Measurements from ENCODE around the gene TPCN1.
"Not testable (repeated sequence)": the region's sequence is repeated elsewhere in the genome, so short reads cannot be mapped to it uniquely, and the experiment has no call there.

TPCN1 gene

DNA sequence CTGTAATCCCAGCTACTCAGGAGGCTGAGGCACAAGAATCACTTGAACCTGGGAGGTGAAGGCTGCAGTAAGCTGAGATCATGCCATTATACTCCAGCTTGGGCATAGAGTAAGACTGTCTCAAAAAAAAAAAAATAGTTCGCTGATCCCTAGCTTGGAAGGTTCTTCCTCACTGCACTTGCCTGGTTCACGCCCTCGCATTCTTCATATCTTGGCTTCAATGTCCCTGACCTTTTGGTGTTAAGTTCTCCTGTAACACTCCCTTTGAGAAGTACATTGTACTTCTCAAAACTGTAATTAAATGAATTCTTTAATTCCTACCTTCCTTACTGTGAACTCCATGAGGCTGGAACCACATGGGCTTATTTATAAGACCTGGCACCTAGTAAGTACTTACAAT, 16.5 kb upstream of the TPCN1 start:
- Histone ChIP-seq H3K4me3 (ENCODE audit: low read depth, low read length) (no peak overlapping the region), H3K27me3 (ENCODE audit: insufficient read depth, low read depth, severe bottlenecking) (no peaks in the 10 kb centered on the region), H3K36me3 (no peaks in the 10 kb centered on the region), H3K27ac (no peak overlapping the region), H3K9me3 (ENCODE audit: severe bottlenecking) (no peaks in the 10 kb centered on the region)
- DNase-seq, result no peak
- TF ChIP-seq, protein P1, sequence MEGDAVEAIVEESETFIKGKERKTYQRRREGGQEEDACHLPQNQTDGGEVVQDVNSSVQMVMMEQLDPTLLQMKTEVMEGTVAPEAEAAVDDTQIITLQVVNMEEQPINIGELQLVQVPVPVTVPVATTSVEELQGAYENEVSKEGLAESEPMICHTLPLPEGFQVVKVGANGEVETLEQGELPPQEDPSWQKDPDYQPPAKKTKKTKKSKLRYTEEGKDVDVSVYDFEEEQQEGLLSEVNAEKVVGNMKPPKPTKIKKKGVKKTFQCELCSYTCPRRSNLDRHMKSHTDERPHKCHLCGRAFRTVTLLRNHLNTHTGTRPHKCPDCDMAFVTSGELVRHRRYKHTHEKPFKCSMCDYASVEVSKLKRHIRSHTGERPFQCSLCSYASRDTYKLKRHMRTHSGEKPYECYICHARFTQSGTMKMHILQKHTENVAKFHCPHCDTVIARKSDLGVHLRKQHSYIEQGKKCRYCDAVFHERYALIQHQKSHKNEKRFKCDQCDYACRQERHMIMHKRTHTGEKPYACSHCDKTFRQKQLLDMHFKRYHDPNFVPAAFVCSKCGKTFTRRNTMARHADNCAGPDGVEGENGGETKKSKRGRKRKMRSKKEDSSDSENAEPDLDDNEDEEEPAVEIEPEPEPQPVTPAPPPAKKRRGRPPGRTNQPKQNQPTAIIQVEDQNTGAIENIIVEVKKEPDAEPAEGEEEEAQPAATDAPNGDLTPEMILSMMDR (IDR thresholded peaks at IDR 0.05; ENCODE audit: low read depth, low read length), result no peak

DNA sequence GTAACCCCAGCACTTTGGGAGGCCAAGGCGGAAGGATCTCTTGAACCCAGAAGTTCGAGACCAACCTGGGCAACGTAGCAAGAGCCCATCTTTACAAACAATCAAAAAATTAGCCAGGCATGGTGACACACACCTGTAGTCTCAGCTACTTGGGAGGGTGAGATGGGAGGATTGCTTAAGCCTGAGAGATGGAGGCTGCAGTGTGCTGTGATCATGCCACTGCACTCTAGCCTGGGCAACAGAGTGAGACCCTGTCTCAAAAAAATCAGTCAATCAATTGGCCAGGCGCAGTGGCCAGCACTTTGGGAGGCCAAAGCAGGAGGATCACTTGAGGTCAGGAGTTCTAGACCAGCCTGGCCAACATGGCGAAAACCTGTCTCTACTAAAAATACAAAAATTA, 14.5 kb upstream of the TPCN1 start:
- not testable (repeated sequence) for H3K27ac ChIP-seq; H3K27me3 ChIP-seq (ENCODE audit: insufficient read depth, low read depth, severe bottlenecking); DNase-seq; H3K9me3 ChIP-seq (ENCODE audit: severe bottlenecking); H3K4me3 ChIP-seq (ENCODE audit: low read depth, low read length); H3K36me3 ChIP-seq

DNA sequence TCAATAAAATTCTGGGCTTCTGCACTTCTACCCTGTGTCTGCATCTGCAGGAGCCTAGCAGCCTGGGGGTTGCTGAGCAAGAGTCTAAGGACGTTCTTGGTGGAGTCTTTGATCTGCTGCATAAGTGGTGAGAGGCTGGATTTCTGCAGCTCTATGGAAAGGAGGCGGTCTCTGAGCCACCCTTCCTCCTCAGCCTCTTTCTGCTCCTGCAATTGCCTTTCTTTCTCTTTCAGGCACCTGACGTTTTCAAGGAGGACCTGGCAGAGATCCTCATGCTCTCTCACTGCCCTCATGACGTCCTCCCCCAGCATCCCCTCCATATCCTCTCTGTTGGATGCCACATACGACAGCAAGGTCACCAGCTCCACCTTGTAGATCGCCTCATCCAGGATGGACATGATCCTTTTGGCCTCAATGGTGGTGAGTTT, 13.6 kb upstream of the TPCN1 start:
- Histone ChIP-seq H3K9me3 (ENCODE audit: severe bottlenecking) (no peaks in the 10 kb centered on the region), H3K27me3 (ENCODE audit: insufficient read depth, low read depth, severe bottlenecking) (no peaks in the 10 kb centered on the region), H3K36me3 (no peaks in the 10 kb centered on the region), H3K4me3 (ENCODE audit: low read depth, low read length) (no peak overlapping the region), H3K27ac (no peak overlapping the region)
- DNase-seq, result no peak
- TF ChIP-seq, protein P1 (IDR thresholded peaks at IDR 0.05; ENCODE audit: low read depth, low read length), result no peak

DNA sequence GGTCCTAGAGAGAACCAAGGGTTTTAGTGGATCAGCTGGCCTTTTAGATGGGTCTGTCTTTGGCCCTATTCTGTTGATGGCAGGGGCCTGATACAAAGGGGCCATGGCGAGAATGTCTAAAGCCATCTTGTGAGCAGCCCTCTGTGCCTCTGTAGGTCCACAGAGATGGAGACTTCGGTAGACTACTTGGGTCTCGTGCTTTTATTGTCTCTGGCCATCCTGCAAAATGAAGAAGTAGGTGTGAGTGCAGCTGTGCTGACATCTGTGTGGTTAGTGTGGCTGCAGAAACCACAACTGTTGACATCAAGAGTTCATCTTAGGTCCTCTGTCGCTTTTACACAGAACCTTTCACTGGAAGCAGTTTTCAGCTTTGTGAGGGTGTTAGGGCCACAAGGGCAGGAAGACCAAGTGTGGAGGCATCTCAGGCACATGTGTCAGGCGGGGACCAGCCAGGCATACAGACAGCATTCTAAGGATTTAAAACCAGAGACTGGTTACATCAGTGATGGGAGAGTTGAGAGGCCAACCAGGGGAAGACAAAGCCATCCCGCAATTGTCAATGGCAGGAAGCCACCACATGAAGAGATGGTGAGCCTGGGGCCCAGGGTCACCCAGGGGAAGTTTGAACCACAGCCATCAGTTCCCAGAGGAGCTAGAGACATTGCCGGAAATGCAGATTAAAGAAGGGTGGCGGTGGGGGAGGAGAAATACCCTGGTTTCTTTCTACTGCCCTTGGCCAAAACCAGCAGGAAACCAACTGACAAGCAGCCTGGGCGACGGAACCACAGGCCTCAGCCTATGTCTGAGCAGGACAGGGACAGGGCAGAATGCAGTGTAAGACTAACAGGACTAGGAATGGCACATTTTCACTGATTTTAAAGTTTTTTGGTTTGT, 13.0 kb upstream of the TPCN1 start:
- Histone ChIP-seq H3K27me3 (ENCODE audit: insufficient read depth, low read depth, severe bottlenecking) (no peaks in the 10 kb centered on the region), H3K4me3 (ENCODE audit: low read depth, low read length) (no peak overlapping the region), H3K36me3 (no peaks in the 10 kb centered on the region), H3K9me3 (ENCODE audit: severe bottlenecking) (no peaks in the 10 kb centered on the region), H3K27ac (no peak overlapping the region)
- TF ChIP-seq, protein P1 (IDR thresholded peaks at IDR 0.05; ENCODE audit: low read depth, low read length), result no peak
- no peak for DNase-seq

DNA sequence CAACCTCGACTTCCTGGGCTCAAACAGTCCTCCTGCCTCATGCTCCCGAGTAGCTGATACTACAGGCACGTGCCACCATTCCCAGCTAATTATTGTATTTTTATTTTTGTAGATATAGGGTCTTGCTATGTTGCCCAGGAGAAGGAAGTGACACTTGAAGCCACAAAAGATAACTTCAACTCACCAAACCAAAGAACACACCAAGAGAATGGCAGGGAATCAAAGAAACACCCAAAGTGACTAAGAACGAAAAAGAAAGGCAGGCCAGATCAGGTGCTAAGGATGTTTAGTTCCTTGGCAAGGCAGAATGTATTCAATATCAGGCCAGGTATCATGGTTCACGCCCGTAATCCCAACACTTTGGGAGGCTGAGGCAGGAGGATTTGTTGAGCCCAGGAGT, 10.1 kb upstream of the TPCN1 start:
- TF ChIP-seq, protein P1 (IDR thresholded peaks at IDR 0.05; ENCODE audit: low read depth, low read length), result no peak
- Histone ChIP-seq H3K4me3 (ENCODE audit: low read depth, low read length) (no peak overlapping the region), H3K27me3 (ENCODE audit: insufficient read depth, low read depth, severe bottlenecking) (no peaks in the 10 kb centered on the region), H3K36me3 (no peaks in the 10 kb centered on the region), H3K27ac (no peak overlapping the region), H3K9me3 (ENCODE audit: severe bottlenecking) (no peaks in the 10 kb centered on the region)
- no peak for DNase-seq

DNA sequence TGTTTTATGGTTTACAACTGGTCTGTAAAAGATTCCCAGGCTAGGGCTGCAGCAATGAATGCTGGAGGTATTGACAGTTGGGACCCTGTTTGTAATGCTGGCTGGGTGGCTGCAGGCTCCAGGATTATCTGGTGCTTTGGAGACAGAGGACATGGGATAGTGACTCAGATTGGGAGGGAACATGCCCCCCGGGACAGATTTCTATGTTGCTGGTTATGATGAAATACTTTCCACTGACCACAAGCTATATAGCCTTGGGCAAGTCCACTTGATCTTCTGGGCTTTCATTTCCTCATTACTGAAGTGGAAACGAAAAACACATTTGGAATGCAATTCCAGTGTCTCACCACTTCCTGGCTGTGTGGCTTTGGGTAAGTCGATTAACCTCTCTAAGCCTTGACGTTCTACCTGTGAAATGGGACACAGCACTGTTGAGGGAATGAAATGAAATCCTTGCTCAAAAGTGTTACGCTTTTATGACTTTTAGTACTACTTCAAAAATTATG, 6.3 kb upstream of the TPCN1 start:
- no peak for DNase-seq
- Histone ChIP-seq H3K27me3 (ENCODE audit: insufficient read depth, low read depth, severe bottlenecking) (no peaks in the 10 kb centered on the region), H3K9me3 (ENCODE audit: severe bottlenecking) (no peaks in the 10 kb centered on the region), H3K36me3 (no peaks in the 10 kb centered on the region), H3K27ac (no peak overlapping the region), H3K4me3 (ENCODE audit: low read depth, low read length) (no peak overlapping the region)
- TF ChIP-seq, protein P1 (IDR thresholded peaks at IDR 0.05; ENCODE audit: low read depth, low read length), result no peak

All from WERI-Rb-1 (cell line).